Keratinocyte (primary cell): ENCODE results near the gene BAZ1B.

Experiments used
- CTCF ChIP-seq, 3 experiments: IDR thresholded peaks in 1 of 3; conservative IDR thresholded peaks in 1 of 3; optimal IDR thresholded peaks in 1 of 3; 2 replicates in 2 of 3; 3 replicates in 1 of 3; pipeline versions ENCODE3 to v1.5.1; 2011; ENCODE audit warnings: low read length in 3 of 3, mild to moderate bottlenecking in 3 of 3, moderate library complexity in 2 of 3, control low read depth in 1 of 3, inconsistent platforms in 1 of 3; ENCODE audit not compliant: insufficient read depth in 2 of 3; ENCODE audit errors: extremely low read depth in 1 of 3
- EZH2 ChIP-seq: IDR thresholded peaks from one replicate; pipeline ENCODE4 v1.6.1; 2012; ENCODE audit warnings: inconsistent platforms, mild to moderate bottlenecking, low read length, moderate library complexity

- no peak for TF ChIP-seq CTCF (optimal IDR thresholded peaks at IDR 0.05 in 1 of 3, IDR thresholded peaks at IDR 0.05 in 1 of 3, conservative IDR thresholded peaks at IDR 0.05 in 1 of 3; ENCODE audit: extremely low read depth in 1 of 3, insufficient read depth in 2 of 3, low read length in 3 of 3)
- no peak for TF ChIP-seq EZH2
Observed at GRCh38 chr7:73437621-73438416, 84.3 kb downstream of the BAZ1B start.
